Ureter (tissue), 1 donor: ENCODE results near the gene L1CAM. TPM values are rescaled to one million over a fixed set of nuclear protein-coding genes. Genes with fewer than 3 reads are reported as not detected.

Source experiments
- DNase-seq: peaks from one replicate; pipeline ENCODE4 v3.0.0-alpha.2; 2020; ENCODE audit warnings: low spot score
- total RNA-seq: library from RNA; stranded (reverse); gene quantifications from one replicate; pipeline ENCODE4 v1.2.4, GENCODE V29; 2023
- donor health status: DM: yes; HTN: yes; CAD: no.

Gene L1CAM
- total RNA-seq, 1 donor from 2014 or later: 3.8 TPM

DNA sequence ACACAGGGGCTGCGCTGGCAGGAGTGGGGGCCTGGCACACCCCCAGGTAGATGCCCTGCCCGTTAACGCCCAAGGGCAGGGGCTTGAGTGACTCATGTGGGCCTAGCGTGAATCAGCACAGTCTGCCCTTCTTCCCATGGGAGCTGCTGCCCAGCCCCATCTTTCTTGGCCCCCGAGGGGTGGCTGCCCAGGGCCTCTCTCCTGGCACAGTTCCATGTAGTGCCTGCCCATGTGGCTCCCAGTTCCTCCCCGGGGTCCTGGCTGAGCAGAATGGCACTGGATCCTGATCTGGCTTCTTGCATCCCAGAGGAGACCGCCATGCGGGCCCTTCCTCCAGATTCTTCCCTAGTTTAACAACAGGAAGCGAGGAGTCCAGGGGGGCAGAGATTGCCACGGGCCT is 16.4 kb upstream of the L1CAM start:
- no peak for DNase-seq

DNA sequence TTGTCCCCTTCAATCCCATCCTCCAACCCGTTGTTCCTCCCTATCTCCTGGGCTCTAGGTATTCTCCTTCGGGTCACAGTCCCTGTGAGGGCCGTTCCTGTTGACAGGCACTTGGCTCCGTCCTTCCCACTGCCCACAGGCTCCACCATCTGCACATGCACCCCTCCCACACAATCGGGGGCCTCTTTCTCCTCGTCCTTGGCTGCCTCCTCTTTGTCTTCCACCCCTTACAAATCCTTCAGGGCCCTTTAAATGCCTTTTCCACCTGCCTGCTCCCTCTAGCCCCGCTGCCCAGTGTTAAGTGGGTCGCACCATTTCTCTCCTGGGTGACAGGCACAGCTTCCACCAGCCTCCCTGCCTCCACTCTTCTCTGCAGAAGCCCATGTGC is 15.8 kb upstream of the L1CAM start:
- DNase-seq: no peak

DNA sequence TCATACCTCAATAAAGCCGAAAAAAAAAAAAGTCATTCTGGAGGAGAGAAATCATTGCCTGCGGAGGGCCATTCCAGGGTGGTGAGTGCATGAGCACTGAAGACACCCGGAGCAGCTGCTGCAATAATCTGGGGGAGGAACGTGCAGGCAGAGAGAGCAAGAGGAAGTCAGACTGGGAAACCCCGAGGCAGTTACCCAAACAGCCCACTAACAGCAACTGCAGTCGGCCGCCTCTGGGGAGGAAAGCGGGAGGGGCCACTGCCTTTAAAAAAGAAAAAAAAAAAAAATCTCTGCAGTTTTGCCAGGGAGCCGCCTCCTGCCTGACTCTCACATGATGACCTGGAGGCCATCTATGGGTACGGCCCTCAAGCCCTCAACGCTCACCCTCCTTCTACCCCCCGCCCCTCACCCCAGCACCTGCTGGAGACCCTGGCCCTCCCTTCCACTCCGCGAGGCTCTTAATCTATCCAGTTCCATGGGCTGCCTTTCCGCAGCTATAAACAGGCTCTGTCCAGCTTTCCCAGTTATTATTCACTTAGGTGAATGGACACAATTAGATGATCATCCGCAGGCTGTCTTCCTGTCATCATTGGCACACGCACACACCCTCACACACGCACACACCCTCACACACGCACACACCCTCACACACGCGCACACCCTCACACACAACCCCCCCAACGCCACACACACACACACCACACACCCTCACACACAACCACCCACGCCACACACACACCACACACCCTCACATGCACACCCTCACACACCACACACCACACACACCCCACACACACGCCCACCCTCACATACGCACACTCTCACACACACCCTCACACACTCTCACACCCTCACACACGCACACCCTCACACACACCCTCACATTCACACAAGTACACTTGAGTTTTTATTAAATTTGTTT is 15.1 kb upstream of the L1CAM start:
- DNase-seq: peak; percentile 48

DNA sequence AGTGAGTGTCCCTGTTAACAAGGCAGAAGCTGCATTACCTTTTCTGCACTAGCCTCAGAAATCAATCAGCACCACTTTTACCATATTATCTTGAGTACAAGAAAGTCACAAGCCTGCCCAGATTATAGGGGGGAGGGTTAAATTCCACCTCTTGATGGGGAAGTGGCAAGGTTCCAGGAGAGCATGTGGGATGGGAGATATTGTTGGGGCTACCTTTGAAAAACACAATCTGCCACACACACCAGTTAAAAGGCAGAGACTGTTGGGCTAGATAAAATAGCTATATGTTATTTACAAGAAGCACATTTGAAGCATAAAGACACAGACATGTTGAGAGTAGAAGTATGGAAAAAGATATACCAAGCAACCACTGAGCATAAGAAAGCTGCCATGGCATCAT is 11.9 kb upstream of the L1CAM start:
- no peak for DNase-seq

DNA sequence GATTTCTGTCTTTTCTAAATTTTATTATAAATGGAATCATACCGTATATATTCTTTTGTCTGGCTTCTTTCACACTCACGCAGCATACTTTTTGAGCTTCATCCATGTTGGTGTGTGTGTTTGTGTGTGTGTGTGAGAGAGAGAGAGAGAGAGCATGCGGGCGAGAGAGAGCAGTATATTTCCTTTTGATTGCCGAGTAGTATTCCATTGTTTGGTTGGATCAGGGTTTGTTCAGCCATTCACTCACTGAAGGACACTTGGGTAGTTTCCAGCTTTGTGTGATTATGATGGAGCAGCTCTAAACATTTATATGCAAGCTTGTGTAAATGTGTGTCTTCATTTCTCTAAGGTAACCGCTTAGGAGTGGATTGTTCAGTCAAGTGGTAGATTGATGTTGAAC is 3.1 kb upstream of the L1CAM start:
- DNase-seq: no peak

GRCh38 chrX:153888344-153888743 is 2.4 kb upstream of the L1CAM start:
- no peak for DNase-seq

DNA sequence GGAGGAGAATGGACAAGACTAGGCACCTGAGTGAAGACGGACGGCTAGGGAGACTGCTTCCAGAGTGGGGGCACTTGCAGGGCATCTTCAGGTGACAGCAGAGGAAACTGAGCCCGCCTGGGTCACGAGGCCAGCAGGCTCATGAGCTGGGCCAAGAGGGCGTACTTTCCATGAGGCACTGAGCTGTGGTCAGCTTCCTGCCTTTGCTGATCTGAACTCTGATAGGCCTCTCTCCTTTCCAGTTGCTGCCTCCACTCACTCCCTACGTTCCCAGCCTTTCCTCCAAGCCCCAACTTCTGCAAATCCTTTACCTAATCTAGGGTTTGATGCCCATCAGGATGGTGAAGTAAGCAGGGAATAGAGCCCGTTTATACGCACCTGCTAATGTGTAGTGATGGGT is 1.4 kb upstream of the L1CAM start:
- no peak for DNase-seq

GRCh38 chrX:153886915-153887314 is 942 bp upstream of the L1CAM start:
- no peak for DNase-seq

GRCh38 chrX:153885208-153885787 is 675 bp downstream of the L1CAM start:
- no peak for DNase-seq

DNA sequence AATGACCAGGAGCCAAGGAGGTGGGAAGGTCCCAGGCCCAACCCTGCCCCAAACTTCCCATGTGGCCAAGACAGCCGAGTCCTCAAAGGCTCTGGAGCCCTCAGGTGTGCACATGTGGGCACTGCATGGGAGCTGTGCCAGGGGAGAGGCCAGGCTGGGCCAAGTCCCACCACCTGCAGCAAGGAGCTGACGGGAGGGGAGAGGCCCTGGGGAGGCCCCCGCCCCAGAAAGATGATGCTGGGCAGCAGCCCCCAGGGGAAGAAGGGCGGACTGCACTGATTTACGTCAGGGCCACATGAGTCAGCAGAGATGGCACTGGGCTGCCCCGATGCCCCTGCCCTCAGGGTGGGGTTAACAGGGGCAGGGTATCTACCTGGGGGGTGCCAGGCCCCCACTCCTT is 1.4 kb downstream of the L1CAM start:
- DNase-seq: no peak

- DNase-seq: no peak
These were observed 1.8 kb downstream of the L1CAM start for GRCh38 chrX:153884136-153884535.

DNA sequence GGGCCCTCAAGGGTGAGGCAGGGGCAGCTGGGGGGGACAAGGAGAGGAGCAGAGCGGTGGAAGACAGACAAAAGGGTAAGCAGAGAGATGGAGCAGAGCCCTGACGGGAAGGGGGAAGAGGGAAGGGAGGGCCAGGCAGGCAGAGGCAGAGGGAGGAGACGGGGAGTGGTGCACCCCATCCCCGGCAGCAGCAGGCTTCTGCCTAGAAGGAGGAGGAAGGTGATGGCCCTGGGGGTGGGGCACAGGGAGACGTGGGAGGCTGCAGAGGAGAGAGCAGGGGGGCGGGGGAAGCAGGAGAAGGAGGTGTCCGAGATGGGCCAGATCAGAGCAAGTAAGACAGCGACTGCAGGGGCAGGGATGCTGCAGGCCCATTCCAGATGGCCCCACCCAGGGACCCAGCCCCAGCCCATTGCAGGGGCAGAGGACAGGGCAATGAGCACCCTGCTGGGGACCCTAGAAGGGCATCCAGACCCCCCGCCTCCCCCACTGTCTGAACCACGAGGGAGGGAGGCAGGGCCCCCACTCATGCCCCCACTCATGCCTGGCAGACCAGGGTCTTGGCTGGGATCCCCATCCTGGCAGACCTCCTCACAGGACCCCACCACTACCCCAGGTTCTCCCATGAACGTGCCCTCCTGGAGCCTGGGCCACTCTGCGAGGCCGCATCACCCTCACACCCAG is 2.7 kb downstream of the L1CAM start:
- no peak for DNase-seq

GRCh38 chrX:153882557-153882956 is 3.4 kb downstream of the L1CAM start:
- DNase-seq: no peak

GRCh38 chrX:153882086-153882498 is 3.9 kb downstream of the L1CAM start:
- DNase-seq: no peak

- DNase-seq: no peak
These were observed 4.7 kb downstream of the L1CAM start for GRCh38 chrX:153881281-153881680.

GRCh38 chrX:153880440-153880815 is 5.5 kb downstream of the L1CAM start:
- DNase-seq: no peak

GRCh38 chrX:153879741-153880439 is 6.1 kb downstream of the L1CAM start:
- no peak for DNase-seq

DNA sequence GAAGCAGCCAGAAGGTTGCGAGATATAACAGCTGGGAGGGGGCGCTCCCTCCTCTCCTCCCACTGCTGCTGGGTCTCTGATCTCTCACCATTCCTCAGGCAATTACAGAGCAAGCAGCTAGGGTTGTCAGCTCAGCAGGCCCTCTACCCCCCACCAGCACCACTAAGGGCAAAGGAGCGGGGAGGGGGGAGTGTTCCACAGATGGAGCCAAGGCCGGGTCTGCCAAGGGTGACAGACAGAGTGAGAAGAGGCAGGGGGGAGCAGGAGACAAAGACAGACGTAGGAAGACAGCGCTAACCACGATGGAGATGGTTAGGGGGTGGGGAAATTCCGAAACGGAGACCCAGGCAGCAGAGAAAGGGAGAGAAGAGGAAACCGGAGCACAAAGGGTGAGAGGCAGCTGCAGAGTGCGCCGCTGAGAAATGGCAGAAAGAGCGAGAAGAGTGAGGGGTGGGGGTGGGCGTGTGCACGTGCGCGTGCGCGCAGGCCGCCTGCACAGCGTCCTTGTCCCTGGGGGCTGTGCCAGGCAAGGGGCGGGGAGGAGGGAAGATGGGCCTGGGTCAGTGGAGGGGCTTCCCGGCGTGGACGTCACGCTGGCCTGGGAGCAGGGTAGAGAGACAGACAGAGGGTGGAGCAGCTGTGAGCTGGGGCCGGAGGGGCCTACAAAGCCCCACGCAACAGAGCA is 6.9 kb downstream of the L1CAM start:
- DNase-seq: no peak

DNA sequence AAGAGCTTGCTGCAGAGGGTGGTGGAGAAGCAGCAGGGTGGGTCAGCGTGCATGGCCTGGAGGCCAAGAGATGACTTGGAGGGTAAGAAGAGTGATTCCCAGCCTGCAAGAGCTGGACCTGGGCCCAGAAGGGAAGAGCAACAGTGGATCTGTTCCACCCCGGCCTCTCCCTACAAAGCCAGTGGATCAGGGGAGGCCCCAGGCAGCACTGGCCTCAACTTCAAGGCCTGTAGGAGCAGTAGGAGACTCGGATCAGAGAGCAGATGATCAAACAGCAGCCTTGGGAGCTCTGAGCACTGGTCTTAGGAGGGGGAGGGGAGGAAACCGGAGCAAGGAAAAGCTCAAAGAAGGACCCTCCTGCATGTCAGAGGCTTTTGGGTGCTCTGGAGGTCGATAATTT is 7.6 kb downstream of the L1CAM start:
- DNase-seq: no peak

GRCh38 chrX:153877571-153878261 is 8.3 kb downstream of the L1CAM start:
- no peak for DNase-seq

GRCh38 chrX:153876112-153876491 is 9.9 kb downstream of the L1CAM start:
- DNase-seq: no peak
